Panc1 (cell line): ENCODE data around the gene PCGF5. TPM values are rescaled to one million over a fixed set of nuclear protein-coding genes. Genes with fewer than 3 reads are reported as not detected.

Source experiments
- ATAC-seq: fragments of 200-7000 bp; cut with Tn5 transposase; 2 replicates; pipeline ENCODE4 v1.9.1; 2020; ENCODE audit warnings: mild to moderate bottlenecking, moderate library complexity
- BruUV-seq: library from RNA; stranded (reverse); fragments of 400-500 nt; replicated peaks from 2 replicates; lab custom pipeline; 2021; lab: Mats Ljungman, UMichigan
- CTCF ChIA-PET: fragments of 300-600 bp; sonication (Branson Sonifier 250); formaldehyde crosslinking; loops from one replicate; lab custom pipeline; 2022; ENCODE audit warnings: antibody characterized with exemption; lab: Charles Lee
- POLR2A ChIA-PET: fragments of 300-600 bp; sonication (Branson Sonifier 250); formaldehyde crosslinking; loops from one replicate; lab custom pipeline; 2022; ENCODE audit warnings: antibody characterized with exemption; lab: Charles Lee
- DNase-seq: peaks from one replicate; pipeline ENCODE4 v3.0.0-alpha.2; 2010; ENCODE audit warnings: low read depth, low spot score
- H3K27ac ChIP-seq: 2 replicates; pipeline ENCODE4 v1.5.1; 2011; ENCODE audit warnings: mild to moderate bottlenecking, low read length, inconsistent platforms
- H3K27me3 ChIP-seq: fragments of 200-500 bp; sonication (Bioruptor generic); 2 replicates; pipeline ENCODE4 v1.6.0; 2014; ENCODE audit warnings: low read length, inconsistent platforms; ENCODE audit not compliant: control insufficient read depth, insufficient read depth
- H3K36me3 ChIP-seq: fragments of 200-500 bp; sonication (Bioruptor generic); 2 replicates; pipeline ENCODE4 v1.5.1; 2014; ENCODE audit warnings: inconsistent platforms, mild to moderate bottlenecking, low read length, moderate library complexity; ENCODE audit not compliant: control insufficient read depth, insufficient read depth
- H3K4me1 ChIP-seq: 2 replicates; pipeline ENCODE4 v1.5.1; 2011; ENCODE audit warnings: inconsistent platforms, mild to moderate bottlenecking, low read length, moderate library complexity; ENCODE audit not compliant: control insufficient read depth, insufficient read depth
- H3K4me3 ChIP-seq, 2 experiments: 2 replicates each; pipeline ENCODE4 v1.5.1; 2011 to 2012; ENCODE audit warnings: low read depth in 2 of 2, low read length in 2 of 2, mild to moderate bottlenecking in 2 of 2, inconsistent platforms in 1 of 2, moderate library complexity in 1 of 2
- H3K9me3 ChIP-seq: fragments of 200-500 bp; sonication (Bioruptor generic); 2 replicates; pipeline ENCODE4 v1.5.1; 2014; ENCODE audit warnings: low read depth, mild to moderate bottlenecking, inconsistent platforms, low read length, moderate library complexity; ENCODE audit not compliant: control insufficient read depth, insufficient read depth
- CTCF ChIP-seq: fragments of 450-650 bp; IDR thresholded peaks from 2 replicates; pipeline ENCODE4 v1.5.1; 2017; ENCODE audit warnings: mild to moderate bottlenecking
- POLR2AphosphoS5 ChIP-seq: IDR thresholded peaks from 2 replicates; pipeline ENCODE4 v1.6.1; 2012; ENCODE audit warnings: mild to moderate bottlenecking, low read depth, low read length, moderate library complexity
- REST ChIP-seq, 2 experiments: IDR thresholded peaks; 2 replicates each; pipeline ENCODE4 v1.6.1; 2011 to 2012; ENCODE audit warnings: low read depth in 2 of 2, control low read depth in 1 of 2, low read length in 1 of 2, mild to moderate bottlenecking in 1 of 2, moderate library complexity in 1 of 2; ENCODE audit not compliant: insufficient read depth in 1 of 2
- SIN3A ChIP-seq: IDR thresholded peaks from 2 replicates; pipeline ENCODE4 v1.6.1; 2012; ENCODE audit warnings: low read depth, mild to moderate bottlenecking, low read length, moderate library complexity, borderline replicate concordance; ENCODE audit not compliant: insufficient read depth
- TCF7L2 ChIP-seq: IDR thresholded peaks from 2 replicates; pipeline ENCODE4 v1.6.1; 2011; ENCODE audit warnings: mild to moderate bottlenecking, low read depth, low read length, inconsistent platforms
- in situ Hi-C: cut with HindIII; loops from 2 replicates; pipeline ENCODE4 v1.10.0; 2016; ENCODE audit warnings: low sequenced_read_pairs, low pct_unique_long_range_greater_than_20kb
- intact Hi-C: fragments of 100-400 bp; cut with micrococcal nuclease; formaldehyde crosslinking; loops from one replicate; pipeline ENCODE4 v1.10.0; 2022; ENCODE audit not compliant: unreplicated experiment
- total RNA-seq: library from RNA; stranded (reverse); gene quantifications from one replicate; pipeline ENCODE4 v1.2.1, GENCODE V29; 2021; ENCODE audit not compliant: unreplicated experiment

PCGF5 gene
- total RNA-seq, 1 experiment from 2014 or later: 23.3 TPM

GRCh38 chr10:91271886-91272285 is 51.4 kb downstream of the PCGF5 start:
- Histone ChIP-seq H3K9me3 (no peaks in the 10 kb centered on the region), H3K4me1 (no peaks in the 10 kb centered on the region), H3K36me3 (no peaks in the 10 kb centered on the region), H3K27ac (no peak overlapping the region), H3K4me3 (no peak overlapping the region), H3K27me3 (no peaks in the 10 kb centered on the region)
- CTCF ChIA-PET: no interaction called here
- DNase-seq: no peak
- TF ChIP-seq CTCF: no peak
- no peak for TF ChIP-seq TCF7L2
- no peak for TF ChIP-seq SIN3A
- TF ChIP-seq REST (IDR thresholded peaks at IDR 0.05; ENCODE audit: insufficient read depth in 1 of 2, low read depth in 2 of 2, low read length in 1 of 2): no peak
- no peak for TF ChIP-seq POLR2AphosphoS5
- intact Hi-C loops: no loop called here
- no TSS peak for BruUV-seq
- in situ Hi-C loops: no loop called here
- POLR2A ChIA-PET: no interaction called here
- ATAC-seq: no peak

GRCh38 chr10:91284486-91285090 is 64.1 kb downstream of the PCGF5 start:
- no peak for TF ChIP-seq CTCF
- TF ChIP-seq TCF7L2: no peak
- TF ChIP-seq POLR2AphosphoS5: no peak
- no peak for TF ChIP-seq SIN3A
- TF ChIP-seq REST (IDR thresholded peaks at IDR 0.05; ENCODE audit: insufficient read depth in 1 of 2, low read depth in 2 of 2, low read length in 1 of 2): no peak
- CTCF ChIA-PET: no interaction called here
- Histone ChIP-seq H3K27me3 (peaks cover 11% of the 10 kb centered on the region; the same call in 1 of the 2 replicates), H3K4me1 (no peaks in the 10 kb centered on the region), H3K9me3 (no peaks in the 10 kb centered on the region), H3K27ac (no peak overlapping the region), H3K4me3 (no peak overlapping the region), H3K36me3 (no peaks in the 10 kb centered on the region)
- ATAC-seq (no peak), DNase-seq (no peak)
- intact Hi-C loops (no loop called here), in situ Hi-C loops (no loop called here)
- BruUV-seq: no TSS peak
- POLR2A ChIA-PET: no interaction called here
